Head of caudate nucleus (tissue), 42 donors: ENCODE measurements around the gene SOCS6.

ENCODE experiments used
- DNase-seq, 42 donors: peaks; one replicate each; pipeline versions ENCODE4 v3.0.0 to v3.0.0-alpha.2; 2020 to 2021; ENCODE audit warnings: mixed read lengths in 7 of 42
- intact Hi-C: fragments of 100-400 bp; cut with DNase I; formaldehyde crosslinking; loops from one replicate; pipeline ENCODE4 v1.15.0; 2022

The SOCS6 gene

DNA sequence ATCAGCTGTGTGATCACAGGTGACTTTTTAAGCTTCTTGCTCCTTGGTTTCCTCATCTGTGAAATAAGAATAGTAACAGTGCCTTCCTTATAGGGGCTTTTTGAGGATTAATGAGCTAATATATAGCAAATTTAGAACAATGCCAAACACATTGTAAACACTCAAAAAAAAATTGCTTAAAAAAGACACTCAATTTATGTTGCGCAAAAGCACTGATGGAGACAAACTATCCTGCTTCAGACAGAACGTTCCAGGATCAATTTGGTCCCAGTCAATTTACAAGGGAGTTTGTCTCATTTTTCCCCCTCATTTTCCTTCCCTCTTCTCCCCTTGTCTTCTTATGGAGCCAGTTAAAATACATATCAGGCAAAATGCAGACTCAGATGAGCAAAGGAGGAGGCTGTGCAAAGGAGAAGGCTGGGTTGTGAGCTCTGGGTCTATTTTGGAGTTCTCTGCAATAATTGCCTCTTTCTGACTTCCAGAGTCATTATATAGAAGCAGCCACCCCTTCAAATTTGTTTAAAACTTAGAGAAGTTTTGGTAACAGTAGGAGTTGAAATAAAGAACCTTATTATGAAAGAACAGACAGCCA lies 83.7 kb downstream of the SOCS6 start:
- peak in 15 of 42 donors; percentile 17 to 71 (median 40) for DNase-seq
- intact Hi-C loops, result loop anchor here (10.0 kb wide), 1 partner anchor 52 kb away; no protein-coding TSS in a partner anchor

DNA sequence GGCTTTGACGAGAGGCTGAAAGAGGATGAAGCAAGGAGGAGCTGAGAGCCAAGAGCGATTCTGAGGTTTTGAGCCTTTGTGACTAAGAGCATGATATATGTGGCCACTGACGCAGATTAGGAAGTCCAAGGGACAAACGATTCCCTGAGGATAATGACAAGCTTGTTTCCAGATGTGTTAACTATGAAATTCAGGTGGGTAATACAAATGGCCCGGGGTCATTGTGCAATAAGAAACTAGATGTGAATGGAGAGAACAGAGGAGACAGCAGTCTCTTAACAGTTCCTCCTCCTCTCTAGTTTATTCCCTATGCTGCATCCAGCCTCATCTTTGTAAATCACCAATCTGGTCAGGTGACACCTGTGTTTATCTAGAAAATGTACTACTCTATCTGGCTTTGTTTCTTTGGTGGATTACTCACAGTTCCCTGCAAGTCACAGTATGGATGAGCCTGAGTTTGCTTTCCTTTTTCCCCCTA lies 84.2 kb downstream of the SOCS6 start:
- peak in 1 of 42 donors; percentile 33 for DNase-seq
- intact Hi-C loops, result loop anchor here (10.0 kb wide), 1 partner anchor 52 kb away; no protein-coding TSS in a partner anchor

DNA sequence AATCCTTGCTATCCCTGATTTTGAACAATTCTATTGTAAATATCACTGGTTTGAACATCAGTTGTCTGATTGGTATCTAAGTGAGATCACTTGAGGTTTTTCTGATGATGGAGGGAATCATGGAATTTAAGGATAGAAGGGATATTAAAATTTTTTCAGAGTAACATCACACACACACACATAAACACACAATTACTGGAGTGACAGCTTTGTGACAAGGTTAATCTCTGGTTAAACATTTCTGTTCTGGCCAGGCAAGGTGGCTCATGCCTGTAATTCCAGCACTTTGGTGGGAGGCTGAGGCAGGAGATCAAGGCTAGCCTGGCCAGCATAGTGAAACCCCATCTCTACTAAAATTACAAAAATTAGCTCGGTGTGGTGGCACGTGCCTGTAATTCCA lies 85.3 kb downstream of the SOCS6 start:
- intact Hi-C loops, result loop anchor here (10.0 kb wide), 1 partner anchor 51 kb away; no protein-coding TSS in a partner anchor
- peak in 1 of 42 donors; percentile 20 for DNase-seq

DNA sequence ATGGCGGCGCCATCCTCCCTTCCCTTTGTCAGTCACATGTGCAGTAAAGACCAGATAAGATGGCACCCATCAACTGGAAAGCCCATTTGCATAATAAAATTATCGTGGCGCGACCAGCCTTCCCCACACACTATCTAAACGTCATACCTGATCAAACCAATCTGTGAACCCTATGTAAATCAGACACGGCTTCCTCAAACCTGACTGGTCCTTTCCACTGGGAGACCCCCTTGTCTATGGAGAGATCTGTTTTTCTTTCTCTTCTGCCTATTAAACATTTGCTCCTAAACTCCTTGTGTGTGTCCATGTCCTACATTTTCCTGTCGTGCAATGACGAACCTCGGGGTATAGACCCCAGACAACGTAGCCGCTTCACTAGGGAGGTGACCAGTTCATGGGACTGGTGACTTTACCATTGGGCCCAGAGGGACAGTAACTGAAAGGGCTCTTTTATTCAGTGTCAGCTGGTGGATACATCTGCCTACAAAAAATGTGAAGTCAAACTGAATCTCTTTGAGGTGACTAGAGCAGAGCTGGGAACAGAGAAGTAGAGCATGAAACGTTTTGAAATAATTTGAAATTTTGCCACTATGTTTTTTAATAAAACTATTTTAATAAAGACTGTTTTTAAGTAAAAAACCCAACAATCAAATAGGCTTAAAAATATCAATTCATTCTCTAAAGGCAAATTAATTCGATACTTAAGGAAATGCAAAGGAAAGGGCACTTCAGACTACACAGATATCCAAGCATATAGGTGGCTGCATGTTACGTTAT lies 87.5 kb downstream of the SOCS6 start:
- intact Hi-C loops, result loop anchor here (10.0 kb wide), 1 partner anchor 48 kb away; no protein-coding TSS in a partner anchor
- DNase-seq, result peak in 1 of 42 donors; percentile 32

DNA sequence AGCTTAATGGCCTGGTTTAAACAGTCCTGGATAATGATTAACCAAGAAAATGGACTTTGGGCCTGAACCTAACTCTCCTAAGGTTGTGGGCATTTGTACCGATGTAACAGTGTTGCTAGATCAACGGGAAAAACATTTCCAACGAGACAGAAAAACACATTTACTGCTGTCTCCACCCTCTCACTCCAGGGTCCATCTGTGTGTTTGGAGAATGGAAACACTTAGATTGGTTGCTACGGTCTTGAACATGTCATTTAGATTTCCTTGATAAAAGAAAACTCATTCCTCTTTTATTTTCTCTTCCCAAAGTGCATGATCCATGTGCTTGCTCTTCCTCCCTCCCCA lies 88.0 kb downstream of the SOCS6 start:
- peak in 1 of 42 donors; percentile 3 for DNase-seq
- intact Hi-C loops, result loop anchor here (10.0 kb wide), 1 partner anchor 48 kb away; no protein-coding TSS in a partner anchor

DNA sequence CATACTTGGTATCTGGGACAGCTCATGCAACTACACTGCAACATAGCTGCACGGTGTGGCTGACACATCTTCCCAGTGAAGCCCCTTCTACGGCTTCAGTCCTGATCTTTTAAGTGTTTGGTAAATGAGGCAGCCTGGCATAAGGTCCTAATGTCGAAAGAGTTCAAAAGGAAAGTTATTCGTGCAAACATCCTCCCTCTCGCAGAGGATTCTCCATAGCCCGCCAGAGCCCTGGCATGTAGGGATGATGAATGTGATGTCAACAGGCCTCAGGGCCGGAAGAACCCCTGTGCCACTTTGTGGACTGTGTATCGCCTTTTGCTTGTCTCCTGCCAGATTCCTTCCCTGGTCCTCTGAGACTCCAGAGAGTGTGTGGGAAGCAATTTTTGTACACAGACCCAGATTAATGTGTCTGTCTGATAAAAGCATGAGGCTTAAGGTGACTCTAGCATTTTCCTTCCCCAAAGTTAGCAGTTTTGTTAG lies 88.5 kb downstream of the SOCS6 start:
- intact Hi-C loops, result loop anchor here (10.0 kb wide), 1 partner anchor 47 kb away; no protein-coding TSS in a partner anchor
- peak in 1 of 42 donors; percentile 6 for DNase-seq

DNA sequence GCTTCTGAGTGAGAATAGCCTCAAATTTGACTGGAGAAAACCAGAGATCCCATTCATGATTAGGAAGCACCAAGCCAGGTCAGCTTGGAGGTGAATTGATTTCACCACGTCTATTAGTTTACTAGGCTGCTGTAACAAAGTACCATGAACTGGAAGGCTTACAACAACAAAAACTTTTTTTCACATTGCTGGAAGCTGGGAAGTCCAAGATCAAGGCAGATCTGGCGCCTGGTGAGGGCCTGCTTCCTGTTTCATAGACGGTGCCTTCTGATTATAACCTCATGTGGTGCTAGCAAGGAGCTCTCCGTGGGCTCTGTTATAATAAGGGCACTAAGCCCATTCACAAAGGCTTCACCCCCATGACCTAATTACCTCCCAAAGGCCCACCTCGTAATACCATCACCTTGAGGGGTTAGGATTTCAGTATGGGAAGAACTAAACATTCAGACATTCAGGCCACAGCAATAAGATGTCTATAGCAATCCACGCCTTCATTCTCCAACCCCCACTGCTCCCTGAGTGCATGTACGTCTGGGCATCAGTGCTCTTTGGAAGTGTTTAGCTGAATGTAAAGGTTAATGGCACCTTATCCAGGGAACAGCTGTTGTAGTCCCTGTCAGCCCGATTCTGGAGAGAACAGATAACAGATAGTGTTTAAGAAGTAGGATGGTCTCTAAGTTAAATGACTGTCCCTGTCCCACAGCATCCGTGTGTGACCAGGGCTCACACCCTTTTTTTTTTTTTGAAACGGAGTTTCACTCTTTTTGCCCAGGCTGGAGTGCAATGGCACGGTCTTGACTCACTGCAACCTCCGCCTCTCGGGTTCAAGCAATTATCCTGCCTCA lies 89.2 kb downstream of the SOCS6 start:
- intact Hi-C loops, result loop anchor here (10.0 kb wide), 1 partner anchor 47 kb away; no protein-coding TSS in a partner anchor
- DNase-seq, result peak in 1 of 42 donors; percentile 7
